Keratinocyte (primary cell): Measurements from ENCODE around the gene OR2A25. TPM values are rescaled to one million over a fixed set of nuclear protein-coding genes. Genes with fewer than 3 reads are reported as not detected.

Experiments used
- DNase-seq: peaks from one replicate; pipeline ENCODE4 v3.0.0-alpha.2; 2011; ENCODE audit warnings: low read depth, missing footprints, low spot score
- FAIRE-seq: peaks from 2 replicates; lab custom pipeline; 2011; peaks lifted over from hg19 to GRCh38; lab: Jason Lieb, UNC
- H2AFZ ChIP-seq: 2 replicates; pipeline ENCODE4 v1.6.0; 2012; ENCODE audit warnings: low read length, control low read depth, inconsistent platforms; ENCODE audit not compliant: control insufficient read depth
- H3K27ac ChIP-seq: 2 replicates; pipeline ENCODE4 v1.5.1; 2011; ENCODE audit warnings: low read length; ENCODE audit not compliant: control insufficient read depth, insufficient read depth
- H3K27me3 ChIP-seq: 3 replicates; pipeline ENCODE4 v1.6.0; 2011; ENCODE audit warnings: low read length; ENCODE audit not compliant: control insufficient read depth, insufficient read depth; ENCODE audit errors: extremely low read depth
- H3K36me3 ChIP-seq, 2 experiments: 2 replicates in 1 of 2; 3 replicates in 1 of 2; pipeline ENCODE4 v1.5.1; 2011; ENCODE audit warnings: low read length in 2 of 2, mild to moderate bottlenecking in 1 of 2; ENCODE audit not compliant: control insufficient read depth in 2 of 2, insufficient read depth in 2 of 2; ENCODE audit errors: extremely low read depth in 1 of 2
- H3K4me1 ChIP-seq: 3 replicates; pipeline ENCODE4 v1.5.1; 2011; ENCODE audit warnings: low read length; ENCODE audit not compliant: control insufficient read depth, insufficient read depth; ENCODE audit errors: extremely low read depth
- H3K4me2 ChIP-seq: 3 replicates; pipeline ENCODE4 v1.6.0; 2011; ENCODE audit warnings: low read depth, low read length; ENCODE audit not compliant: control insufficient read depth, insufficient read depth; ENCODE audit errors: extremely low read depth
- H3K4me3 ChIP-seq, 3 experiments: fragments of 200-600 bp in 1 of 3; sonication (generic) in 1 of 3; 2 replicates in 2 of 3; 3 replicates in 1 of 3; pipeline ENCODE4 v1.5.1; 2011 to 2016; ENCODE audit warnings: low read length in 3 of 3, mild to moderate bottlenecking in 3 of 3, control low read depth in 2 of 3, inconsistent platforms in 1 of 3, low read depth in 1 of 3, mixed read lengths in 1 of 3, mixed run types in 1 of 3, moderate library complexity in 1 of 3; ENCODE audit not compliant: control insufficient read depth in 2 of 3, insufficient read depth in 2 of 3; ENCODE audit errors: extremely low read depth in 1 of 3
- H3K79me2 ChIP-seq: 2 replicates; pipeline ENCODE4 v1.6.0; 2012; ENCODE audit warnings: low read length; ENCODE audit not compliant: control insufficient read depth, insufficient read depth
- H3K9ac ChIP-seq: 3 replicates; pipeline ENCODE4 v1.6.0; 2011; ENCODE audit warnings: low read length; ENCODE audit not compliant: control insufficient read depth, insufficient read depth; ENCODE audit errors: extremely low read depth
- H3K9me1 ChIP-seq: 3 replicates; pipeline ENCODE4 v1.6.0; 2011; ENCODE audit warnings: low read length; ENCODE audit not compliant: control insufficient read depth, insufficient read depth; ENCODE audit errors: extremely low read depth
- H3K9me3 ChIP-seq: 2 replicates; pipeline ENCODE4 v1.5.1; 2012; ENCODE audit warnings: low read depth, low read length; ENCODE audit not compliant: control insufficient read depth
- H4K20me1 ChIP-seq: 3 replicates; pipeline ENCODE4 v1.6.0; 2011; ENCODE audit warnings: low read length; ENCODE audit not compliant: control insufficient read depth, insufficient read depth; ENCODE audit errors: extremely low read depth
- CTCF ChIP-seq, 3 experiments: IDR thresholded peaks in 1 of 3; conservative IDR thresholded peaks in 1 of 3; optimal IDR thresholded peaks in 1 of 3; 2 replicates in 2 of 3; 3 replicates in 1 of 3; pipeline versions ENCODE3 to v1.5.1; 2011; ENCODE audit warnings: low read length in 3 of 3, mild to moderate bottlenecking in 3 of 3, moderate library complexity in 2 of 3, control low read depth in 1 of 3, inconsistent platforms in 1 of 3; ENCODE audit not compliant: insufficient read depth in 2 of 3; ENCODE audit errors: extremely low read depth in 1 of 3
- EZH2 ChIP-seq: IDR thresholded peaks from one replicate; pipeline ENCODE4 v1.6.1; 2012; ENCODE audit warnings: inconsistent platforms, mild to moderate bottlenecking, low read length, moderate library complexity
- dilution Hi-C: fragments of 300-500 bp; cut with MboI; formaldehyde crosslinking; loops from one replicate; pipeline ENCODE4 v1.7.0; 2020; ENCODE audit warnings: low sequenced_read_pairs; ENCODE audit not compliant: extremely low pct_ligation_motif_present
- polyA plus RNA-seq, 5 experiments: library from polyadenylated mRNA; depleted of rRNA in 3 of 5; stranded (reverse) in 3 of 5; stranded (forward) in 1 of 5; unstranded in 1 of 5; fragments of >200 nt; gene quantifications; 1 replicate in 1 of 5; 2 replicates in 3 of 5; 3 replicates in 1 of 5; pipeline versions ENCODE4 v1.2.1 to v1.2.3, GENCODE V29; 2011 to 2012; ENCODE audit warnings: missing spikeins in 2 of 5, low read depth in 1 of 5, low replicate concordance in 1 of 5

Gene OR2A25
- polyA plus RNA-seq, 1 donor (not counting 4 experiments of a cell fraction or from before 2014, with no cell fraction given), result not detected

- H3K9ac ChIP-seq, result no peak overlapping the region
- H3K4me2 ChIP-seq, result no peak overlapping the region
- no peaks in the 10 kb centered on the region for H3K36me3 ChIP-seq
- H2AFZ ChIP-seq, result no peak overlapping the region
- dilution Hi-C loops, result no loop called here
- TF ChIP-seq EZH2 (no peak), CTCF (optimal IDR thresholded peaks at IDR 0.05 in 1 of 3, IDR thresholded peaks at IDR 0.05 in 1 of 3, conservative IDR thresholded peaks at IDR 0.05 in 1 of 3; ENCODE audit: extremely low read depth in 1 of 3, insufficient read depth in 2 of 3, low read length in 3 of 3) (no peak)
- no peak overlapping the region for H3K4me3 ChIP-seq
- no peak for DNase-seq
- H4K20me1 ChIP-seq, result no peaks in the 10 kb centered on the region
- no peaks in the 10 kb centered on the region for H3K79me2 ChIP-seq
- H3K27me3 ChIP-seq, result no peaks in the 10 kb centered on the region
- no peaks in the 10 kb centered on the region for H3K9me3 ChIP-seq
- no peaks in the 10 kb centered on the region for H3K4me1 ChIP-seq
- FAIRE-seq, result no peak
- no peaks in the 10 kb centered on the region for H3K9me1 ChIP-seq
- H3K27ac ChIP-seq, result no peak overlapping the region
Measured at GRCh38 chr7:144024213-144024612, 45.4 kb upstream of the OR2A25 start.

GRCh38 chr7:144026203-144026883 is 43.3 kb upstream of the OR2A25 start:
- Histone ChIP-seq H3K4me2 (no peak overlapping the region), H4K20me1 (no peaks in the 10 kb centered on the region), H3K4me1 (no peaks in the 10 kb centered on the region), H2AFZ (no peak overlapping the region), H3K4me3 (no peak overlapping the region), H3K9me3 (no peaks in the 10 kb centered on the region), H3K9me1 (no peaks in the 10 kb centered on the region), H3K27me3 (no peaks in the 10 kb centered on the region), H3K27ac (no peak overlapping the region), H3K79me2 (no peaks in the 10 kb centered on the region), H3K9ac (no peak overlapping the region), H3K36me3 (no peaks in the 10 kb centered on the region)
- TF ChIP-seq CTCF (optimal IDR thresholded peaks at IDR 0.05 in 1 of 3, IDR thresholded peaks at IDR 0.05 in 1 of 3, conservative IDR thresholded peaks at IDR 0.05 in 1 of 3; ENCODE audit: extremely low read depth in 1 of 3, insufficient read depth in 2 of 3, low read length in 3 of 3), result no peak
- TF ChIP-seq EZH2, result no peak
- dilution Hi-C loops, result no loop called here
- DNase-seq, result no peak
- FAIRE-seq, result no peak
